Measurements from ENCODE around the gene DACT1.

DNA sequence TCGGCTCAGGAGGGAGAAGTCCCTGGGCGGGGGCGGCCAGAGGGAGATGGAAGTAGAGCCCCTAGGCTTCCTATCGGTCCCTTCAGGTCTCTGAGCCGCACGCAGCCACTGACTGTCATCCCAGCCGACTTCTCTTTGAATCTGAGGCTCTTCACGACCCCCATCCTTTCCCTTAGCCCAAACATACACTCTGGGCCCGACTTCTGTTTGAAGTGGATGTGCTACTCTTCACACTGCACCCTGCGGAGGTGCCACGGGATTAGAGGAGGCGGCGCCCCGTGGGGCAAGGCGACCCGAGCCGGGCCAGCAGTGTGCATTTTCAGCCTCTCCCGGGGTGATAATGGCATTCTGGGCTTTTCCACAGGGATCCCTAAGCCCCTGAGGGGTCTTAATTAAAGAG is 6.0 kb upstream of the DACT1 start:
- TF ChIP-seq, protein P1, sequence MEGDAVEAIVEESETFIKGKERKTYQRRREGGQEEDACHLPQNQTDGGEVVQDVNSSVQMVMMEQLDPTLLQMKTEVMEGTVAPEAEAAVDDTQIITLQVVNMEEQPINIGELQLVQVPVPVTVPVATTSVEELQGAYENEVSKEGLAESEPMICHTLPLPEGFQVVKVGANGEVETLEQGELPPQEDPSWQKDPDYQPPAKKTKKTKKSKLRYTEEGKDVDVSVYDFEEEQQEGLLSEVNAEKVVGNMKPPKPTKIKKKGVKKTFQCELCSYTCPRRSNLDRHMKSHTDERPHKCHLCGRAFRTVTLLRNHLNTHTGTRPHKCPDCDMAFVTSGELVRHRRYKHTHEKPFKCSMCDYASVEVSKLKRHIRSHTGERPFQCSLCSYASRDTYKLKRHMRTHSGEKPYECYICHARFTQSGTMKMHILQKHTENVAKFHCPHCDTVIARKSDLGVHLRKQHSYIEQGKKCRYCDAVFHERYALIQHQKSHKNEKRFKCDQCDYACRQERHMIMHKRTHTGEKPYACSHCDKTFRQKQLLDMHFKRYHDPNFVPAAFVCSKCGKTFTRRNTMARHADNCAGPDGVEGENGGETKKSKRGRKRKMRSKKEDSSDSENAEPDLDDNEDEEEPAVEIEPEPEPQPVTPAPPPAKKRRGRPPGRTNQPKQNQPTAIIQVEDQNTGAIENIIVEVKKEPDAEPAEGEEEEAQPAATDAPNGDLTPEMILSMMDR (IDR thresholded peaks at IDR 0.05; ENCODE audit: poor library complexity, severe bottlenecking): no peak
- TF ChIP-seq EZH2 (IDR thresholded peaks at IDR 0.05; ENCODE audit: borderline replicate concordance, insufficient read depth, low read length, poor library complexity, severe bottlenecking) (no peak), REST (IDR thresholded peaks at IDR 0.05; ENCODE audit: borderline replicate concordance) (no peak)
